Glutamatergic neuron (in vitro differentiated cells): ENCODE data around the gene MRPS27. TPM values are rescaled to one million over a fixed set of nuclear protein-coding genes. Genes with fewer than 3 reads are reported as not detected.
A peak's percentile ranks its signal among the peaks of the same experiment; 100 is the strongest.

Experiments
- DNase-seq: peaks from one replicate; pipeline ENCODE4 v3.0.0; 2022
- H3K27ac Mint-ChIP-seq: one replicate; pipeline ENCODE4 v1.8.0; 2020; ENCODE audit warnings: mild to moderate bottlenecking, mixed read lengths, inconsistent platforms; ENCODE audit not compliant: unreplicated experiment
- H3K27me3 Mint-ChIP-seq: one replicate; pipeline ENCODE4 v1.8.0; 2020; ENCODE audit warnings: mild to moderate bottlenecking, moderate library complexity, mixed read lengths, inconsistent platforms; ENCODE audit not compliant: unreplicated experiment
- H3K36me3 Mint-ChIP-seq: one replicate; pipeline ENCODE4 v1.8.0; 2020; ENCODE audit warnings: mild to moderate bottlenecking, mixed read lengths, inconsistent platforms; ENCODE audit not compliant: unreplicated experiment
- H3K4me1 Mint-ChIP-seq: one replicate; pipeline ENCODE4 v1.8.0; 2020; ENCODE audit warnings: mild to moderate bottlenecking, low read depth, mixed read lengths, inconsistent platforms; ENCODE audit not compliant: unreplicated experiment
- H3K4me3 Mint-ChIP-seq: one replicate; pipeline ENCODE4 v1.8.0; 2020; ENCODE audit warnings: mild to moderate bottlenecking, mixed read lengths, inconsistent platforms; ENCODE audit not compliant: unreplicated experiment
- H3K9me3 Mint-ChIP-seq: one replicate; pipeline ENCODE4 v1.8.0; 2020; ENCODE audit warnings: mild to moderate bottlenecking, moderate library complexity, mixed read lengths, inconsistent platforms; ENCODE audit not compliant: unreplicated experiment
- total RNA-seq: library from RNA; stranded (reverse); fragmentation: NEBNext Ultra II Directional; extraction: Animal tissue kit (Norgen Biotek cat#: 25700); gene quantifications from one replicate; pipeline ENCODE4 v1.2.1, GENCODE V29; 2021; ENCODE audit not compliant: unreplicated experiment
- TF ChIP-seq, protein P1 (sequence below): fragments of 200-600 bp; sonication (generic); IDR thresholded peaks from one replicate; pipeline ENCODE4 v1.5.0; 2021; ENCODE audit not compliant: partially characterized antibody, unreplicated experiment

MRPS27 gene
- total RNA-seq, 1 donor from 2014 or later, result 30.1 TPM

DNA sequence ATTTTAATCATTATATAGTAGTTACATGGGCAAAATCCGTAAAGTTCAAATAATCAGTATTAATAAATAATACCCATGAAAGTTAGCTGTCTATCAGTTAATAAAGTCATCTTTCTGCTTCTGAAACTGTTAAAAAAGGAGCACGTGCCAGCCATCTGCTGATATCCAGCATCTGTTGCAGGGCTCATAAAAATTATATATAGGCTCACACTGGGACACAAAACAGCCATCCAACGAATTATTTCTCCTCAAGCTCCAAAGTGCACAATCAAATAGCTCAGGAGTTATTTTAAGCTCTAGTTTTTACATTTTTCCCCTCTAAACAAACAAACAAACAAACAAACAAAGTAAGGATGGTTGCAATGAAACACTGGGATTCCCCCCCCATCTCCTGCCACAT, 48.3 kb downstream of the MRPS27 start:
- H3K4me1 Mint-ChIP-seq, result peaks cover 18% of the 10 kb centered on the region
- TF ChIP-seq, protein P1, sequence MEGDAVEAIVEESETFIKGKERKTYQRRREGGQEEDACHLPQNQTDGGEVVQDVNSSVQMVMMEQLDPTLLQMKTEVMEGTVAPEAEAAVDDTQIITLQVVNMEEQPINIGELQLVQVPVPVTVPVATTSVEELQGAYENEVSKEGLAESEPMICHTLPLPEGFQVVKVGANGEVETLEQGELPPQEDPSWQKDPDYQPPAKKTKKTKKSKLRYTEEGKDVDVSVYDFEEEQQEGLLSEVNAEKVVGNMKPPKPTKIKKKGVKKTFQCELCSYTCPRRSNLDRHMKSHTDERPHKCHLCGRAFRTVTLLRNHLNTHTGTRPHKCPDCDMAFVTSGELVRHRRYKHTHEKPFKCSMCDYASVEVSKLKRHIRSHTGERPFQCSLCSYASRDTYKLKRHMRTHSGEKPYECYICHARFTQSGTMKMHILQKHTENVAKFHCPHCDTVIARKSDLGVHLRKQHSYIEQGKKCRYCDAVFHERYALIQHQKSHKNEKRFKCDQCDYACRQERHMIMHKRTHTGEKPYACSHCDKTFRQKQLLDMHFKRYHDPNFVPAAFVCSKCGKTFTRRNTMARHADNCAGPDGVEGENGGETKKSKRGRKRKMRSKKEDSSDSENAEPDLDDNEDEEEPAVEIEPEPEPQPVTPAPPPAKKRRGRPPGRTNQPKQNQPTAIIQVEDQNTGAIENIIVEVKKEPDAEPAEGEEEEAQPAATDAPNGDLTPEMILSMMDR, result no peak
- H3K27ac Mint-ChIP-seq, result peak overlapping the region; percentile 78
- peaks cover 4% of the 10 kb centered on the region for H3K9me3 Mint-ChIP-seq
- no peak overlapping the region for H3K4me3 Mint-ChIP-seq
- H3K36me3 Mint-ChIP-seq, result peaks cover 9% of the 10 kb centered on the region
- no peaks in the 10 kb centered on the region for H3K27me3 Mint-ChIP-seq
- no peak for DNase-seq

DNA sequence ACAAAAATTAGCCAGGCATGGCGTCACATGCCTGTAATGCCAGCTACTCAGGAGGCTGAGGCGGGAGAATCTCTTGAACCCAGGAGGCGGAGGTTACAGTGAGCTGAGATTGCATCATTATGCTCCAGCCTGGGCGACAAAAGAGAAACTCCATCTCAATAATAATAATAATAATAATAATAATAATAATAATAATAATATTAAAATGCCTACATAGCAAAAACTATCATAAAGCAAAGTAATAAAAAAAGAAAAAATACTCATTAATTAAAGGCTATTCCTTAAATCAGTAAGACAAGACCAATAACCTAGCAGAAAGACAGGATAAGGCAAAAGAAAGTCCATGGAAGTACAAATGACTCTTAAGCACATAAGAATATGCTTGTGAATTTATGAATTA, 50.0 kb downstream of the MRPS27 start:
- Mint-ChIP-seq H3K4me1 (peaks cover 18% of the 10 kb centered on the region), H3K4me3 (no peak overlapping the region), H3K9me3 (no peaks in the 10 kb centered on the region), H3K27ac (no peak overlapping the region), H3K36me3 (no peaks in the 10 kb centered on the region), H3K27me3 (no peaks in the 10 kb centered on the region)
- DNase-seq, result no peak
- TF ChIP-seq, protein P1, result no peak

DNA sequence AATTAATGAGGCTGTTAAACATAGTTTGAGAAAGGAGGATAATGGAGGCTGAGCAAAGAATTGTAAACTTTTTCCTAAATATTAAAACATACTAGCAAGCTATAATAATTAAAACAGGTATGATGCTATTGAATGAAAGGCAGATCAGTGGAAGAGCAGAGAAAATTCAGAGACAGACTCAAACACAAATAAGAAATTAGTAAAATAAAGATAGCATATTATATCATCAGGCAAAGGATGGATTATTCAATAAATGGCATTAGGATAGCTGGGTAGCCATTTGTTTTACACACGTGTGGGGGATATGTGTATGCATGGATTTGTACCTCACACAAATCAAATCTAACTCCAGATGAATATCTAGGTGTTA, 50.6 kb downstream of the MRPS27 start:
- Mint-ChIP-seq H3K4me1 (peaks cover 17% of the 10 kb centered on the region), H3K27me3 (peaks cover 2% of the 10 kb centered on the region), H3K36me3 (no peaks in the 10 kb centered on the region), H3K4me3 (no peak overlapping the region), H3K9me3 (no peaks in the 10 kb centered on the region), H3K27ac (no peak overlapping the region)
- no peak for DNase-seq
- TF ChIP-seq, protein P1, result peak; percentile 43

DNA sequence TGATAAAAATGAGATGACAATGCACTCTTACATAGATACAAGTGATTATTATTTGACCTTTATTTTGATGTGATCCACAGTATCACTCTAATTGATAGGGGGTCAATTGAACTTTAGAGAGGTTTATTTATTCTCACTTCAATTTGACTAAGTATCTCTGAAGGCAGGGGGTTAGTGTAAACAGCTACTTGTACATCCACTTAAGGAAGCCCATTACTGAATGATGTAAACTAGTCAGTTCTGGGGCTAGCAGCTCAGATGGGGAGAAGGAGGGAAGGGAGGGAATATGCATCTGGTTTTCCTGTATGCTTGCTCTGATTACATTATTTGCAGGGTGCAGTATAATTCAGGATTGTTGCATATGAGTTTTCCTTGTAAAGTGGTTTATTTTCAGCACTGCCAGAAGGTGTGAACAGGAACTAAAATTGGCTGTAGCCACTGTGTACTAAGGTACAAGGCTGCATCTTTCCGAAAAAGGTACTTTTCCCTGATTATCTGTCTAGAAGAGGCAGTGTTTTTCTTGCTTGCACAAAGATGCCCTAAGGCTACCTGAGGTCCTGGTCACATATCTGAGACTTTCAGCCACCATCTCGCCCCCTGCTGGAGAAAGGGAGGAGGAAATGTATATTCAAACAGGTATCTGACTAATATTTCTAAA, 51.2 kb downstream of the MRPS27 start:
- peak; percentile 61 for DNase-seq
- Mint-ChIP-seq H3K9me3 (no peaks in the 10 kb centered on the region), H3K36me3 (no peaks in the 10 kb centered on the region), H3K4me1 (peaks cover 18% of the 10 kb centered on the region), H3K27me3 (peaks cover 3% of the 10 kb centered on the region), H3K27ac (no peak overlapping the region), H3K4me3 (no peak overlapping the region)
- TF ChIP-seq, protein P1, result peak; percentile 82

DNA sequence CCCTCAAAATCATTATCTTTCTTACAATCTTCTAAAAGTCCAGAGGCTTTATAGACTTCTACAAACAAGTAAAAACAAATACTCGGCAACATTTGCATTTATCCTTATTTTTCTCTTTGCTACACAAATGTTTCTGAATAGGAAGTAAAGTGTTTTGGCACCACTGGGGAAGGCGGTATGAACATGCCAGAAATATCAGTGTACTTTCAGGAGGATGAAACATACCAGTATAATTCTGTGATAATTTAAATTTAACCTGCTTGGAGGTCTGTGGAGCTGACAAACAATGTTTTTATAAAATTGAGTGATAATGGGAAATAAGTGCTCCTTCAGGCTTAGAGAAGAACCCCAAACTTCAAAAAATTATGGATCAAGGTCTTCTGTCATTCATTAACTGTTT, 51.8 kb downstream of the MRPS27 start:
- DNase-seq, result no peak
- Mint-ChIP-seq H3K4me3 (no peak overlapping the region), H3K4me1 (peaks cover 18% of the 10 kb centered on the region), H3K9me3 (no peaks in the 10 kb centered on the region), H3K27me3 (peaks cover 3% of the 10 kb centered on the region), H3K27ac (no peak overlapping the region), H3K36me3 (no peaks in the 10 kb centered on the region)
- TF ChIP-seq, protein P1, result no peak
